GM19467 (cell line): ENCODE data around the gene NME4.
"Not testable (repeated sequence)": the region's sequence is repeated elsewhere in the genome, so short reads cannot be mapped to it uniquely, and the experiment has no call there.

Experiments used
- ATAC-seq: cut with Tn5 transposase; IDR thresholded peaks from one replicate; pipeline ENCODE4 v1.9.1; 2021; ENCODE audit warnings: mild to moderate bottlenecking, moderate library complexity; ENCODE audit not compliant: unreplicated experiment

NME4 gene

DNA sequence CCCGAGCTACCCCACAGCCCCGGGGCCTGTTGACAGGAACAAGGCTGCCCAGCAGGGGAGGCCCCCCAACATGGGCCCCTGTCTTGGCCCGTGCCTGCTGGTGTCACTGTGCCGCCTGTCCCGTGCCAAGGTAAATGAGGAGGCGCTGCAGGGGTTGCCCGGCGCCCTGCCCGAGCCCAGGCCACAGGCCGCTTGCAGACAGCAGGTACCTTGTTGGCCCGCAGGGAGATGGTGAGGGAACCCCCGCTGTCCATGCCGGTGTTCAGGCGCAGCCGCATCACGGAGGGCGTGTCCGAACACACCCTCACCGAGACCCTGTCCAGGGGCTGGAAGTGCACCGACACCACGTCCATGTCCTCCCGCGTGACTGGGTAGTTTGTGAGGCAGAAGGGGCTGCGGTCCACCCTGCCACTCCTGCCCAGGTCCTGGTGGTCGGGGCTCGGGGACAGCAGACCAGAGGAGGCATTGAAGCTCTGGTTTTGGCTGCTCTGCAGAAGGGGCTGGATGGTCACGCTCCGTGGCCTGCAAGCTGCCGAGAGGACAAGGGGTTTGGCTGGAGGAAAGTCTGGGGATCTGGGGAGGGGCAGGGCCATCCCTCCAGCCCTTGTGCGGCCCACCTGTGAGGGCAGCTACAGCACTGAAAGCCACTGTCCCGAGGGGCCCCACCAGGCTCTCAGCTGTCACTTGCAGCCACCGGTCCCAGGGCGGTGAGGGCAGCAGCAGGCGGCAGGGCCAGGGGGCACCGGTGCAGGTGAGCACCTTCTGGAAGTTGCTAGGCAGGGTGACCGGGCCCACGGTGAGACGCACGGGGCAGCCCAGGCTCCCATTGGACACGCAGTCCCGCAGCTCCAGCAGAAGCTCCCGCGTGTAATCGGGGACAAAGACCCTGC is 20.8 kb upstream of the NME4 start:
- ATAC-seq: no peak

GRCh38 chr16:376817-377418 is 20.1 kb upstream of the NME4 start:
- ATAC-seq: no peak

DNA sequence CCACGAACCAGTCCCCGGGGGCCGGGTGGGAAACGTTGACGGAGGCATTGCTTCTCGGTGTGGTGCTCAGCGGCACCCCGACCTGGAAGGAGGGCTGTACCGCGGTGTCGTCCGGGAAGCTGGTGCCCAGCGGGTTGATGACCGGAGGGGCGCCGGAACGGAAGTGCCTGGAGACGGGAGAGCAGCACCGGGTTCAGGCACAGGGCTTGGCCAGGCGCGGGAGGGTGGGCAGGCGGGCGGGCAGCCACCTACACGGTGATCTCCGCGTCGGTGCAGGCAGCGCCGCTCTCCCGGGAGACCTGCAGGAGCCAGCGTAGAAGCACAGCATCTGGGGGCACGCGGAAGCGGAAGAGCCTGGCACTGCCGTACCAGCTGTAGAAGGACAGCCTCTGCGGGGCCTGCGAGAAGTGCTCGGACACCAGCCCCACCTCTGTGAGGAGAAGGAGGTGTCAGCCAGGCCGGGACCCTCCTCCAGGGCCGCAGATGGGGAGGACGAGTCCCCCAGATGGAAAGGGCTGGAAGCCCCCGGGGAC is 19.5 kb upstream of the NME4 start:
- ATAC-seq: no peak

DNA sequence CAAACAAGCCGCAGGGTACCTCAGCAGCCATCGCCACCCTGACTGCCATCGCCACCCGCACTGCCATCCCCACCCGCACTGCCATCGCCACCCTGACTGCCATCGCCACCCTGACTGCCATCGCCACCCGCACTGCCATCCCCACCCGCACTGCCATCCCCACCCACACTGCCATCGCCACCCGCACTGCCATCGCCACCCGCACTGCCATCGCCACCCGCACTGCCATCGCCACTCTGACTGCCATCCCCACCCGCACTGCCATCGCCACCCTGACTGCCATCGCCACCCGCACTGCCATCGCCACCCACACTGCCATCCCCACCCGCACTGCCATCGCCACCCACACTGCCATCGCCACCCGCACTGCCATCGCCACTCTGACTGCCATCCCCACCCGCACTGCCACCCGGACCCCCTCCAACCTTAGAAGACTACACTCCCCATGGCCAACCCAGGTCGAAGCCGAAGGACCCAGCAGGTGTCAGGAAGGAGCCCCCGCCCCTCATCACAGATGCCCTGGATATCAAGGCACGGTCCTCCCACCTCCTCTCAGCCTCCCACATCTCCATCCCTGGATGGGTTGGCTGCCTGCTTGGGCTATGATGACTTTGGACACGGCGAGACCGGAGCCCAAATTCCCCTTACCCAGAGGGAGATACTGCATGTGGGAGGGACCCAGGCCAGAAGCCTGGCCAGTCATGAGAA is 18.7 kb upstream of the NME4 start:
- not testable (repeated sequence) for ATAC-seq

- ATAC-seq: no peak
These were observed 18.2 kb upstream of the NME4 start for GRCh38 chr16:378821-379182.

DNA sequence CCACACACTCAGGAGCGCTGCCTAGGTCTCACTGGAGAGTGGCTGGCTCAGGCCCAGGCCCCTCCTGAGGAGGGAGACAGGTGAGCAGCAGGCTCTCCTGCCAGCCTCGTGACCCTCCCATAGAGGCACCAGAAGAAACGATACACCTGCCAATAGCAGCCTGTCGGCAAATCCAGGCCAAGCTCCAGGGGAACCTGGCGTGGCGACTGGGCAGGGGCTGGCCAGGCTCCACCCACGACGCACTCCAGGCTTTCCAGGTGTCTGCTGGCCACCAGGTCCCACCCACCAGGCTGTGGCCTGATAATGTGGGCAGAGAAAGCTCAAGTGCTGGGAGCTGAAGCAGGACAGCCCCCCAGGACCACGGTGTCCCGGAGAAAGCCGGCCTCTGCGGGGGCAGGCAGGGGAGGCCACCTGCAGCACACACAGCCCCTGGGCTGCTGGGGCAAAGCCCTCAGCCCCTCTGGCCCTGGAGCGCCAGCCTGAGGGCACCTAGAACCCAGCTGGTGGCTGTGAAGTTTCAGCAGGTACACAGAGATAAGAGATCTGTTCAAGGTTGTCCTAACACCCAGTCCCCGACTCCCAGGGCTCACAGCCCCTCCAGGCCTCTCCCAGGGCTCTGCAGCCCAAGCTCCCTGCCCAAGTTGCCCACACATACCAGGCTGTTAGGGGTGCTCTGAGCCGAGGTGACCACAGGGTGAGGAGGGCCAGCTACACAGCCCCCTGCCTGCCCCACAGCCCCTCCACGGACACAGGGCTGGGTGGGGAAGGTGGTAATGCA is 17.6 kb upstream of the NME4 start:
- no peak for ATAC-seq

GRCh38 chr16:379961-380761 is 16.8 kb upstream of the NME4 start:
- no peak for ATAC-seq

DNA sequence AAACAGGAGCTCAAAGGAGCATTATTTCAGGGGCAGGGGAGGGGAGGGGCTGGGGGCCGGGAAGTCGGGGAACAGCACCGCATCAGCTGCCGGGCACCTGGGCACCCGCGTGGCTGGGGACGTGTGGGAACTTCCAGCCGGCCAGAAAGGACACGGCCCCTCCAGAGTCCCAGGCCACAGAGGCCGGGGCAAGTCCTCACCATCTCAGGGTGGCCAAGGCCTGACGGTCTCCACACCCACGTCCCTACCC is 16.3 kb upstream of the NME4 start:
- no peak for ATAC-seq

DNA sequence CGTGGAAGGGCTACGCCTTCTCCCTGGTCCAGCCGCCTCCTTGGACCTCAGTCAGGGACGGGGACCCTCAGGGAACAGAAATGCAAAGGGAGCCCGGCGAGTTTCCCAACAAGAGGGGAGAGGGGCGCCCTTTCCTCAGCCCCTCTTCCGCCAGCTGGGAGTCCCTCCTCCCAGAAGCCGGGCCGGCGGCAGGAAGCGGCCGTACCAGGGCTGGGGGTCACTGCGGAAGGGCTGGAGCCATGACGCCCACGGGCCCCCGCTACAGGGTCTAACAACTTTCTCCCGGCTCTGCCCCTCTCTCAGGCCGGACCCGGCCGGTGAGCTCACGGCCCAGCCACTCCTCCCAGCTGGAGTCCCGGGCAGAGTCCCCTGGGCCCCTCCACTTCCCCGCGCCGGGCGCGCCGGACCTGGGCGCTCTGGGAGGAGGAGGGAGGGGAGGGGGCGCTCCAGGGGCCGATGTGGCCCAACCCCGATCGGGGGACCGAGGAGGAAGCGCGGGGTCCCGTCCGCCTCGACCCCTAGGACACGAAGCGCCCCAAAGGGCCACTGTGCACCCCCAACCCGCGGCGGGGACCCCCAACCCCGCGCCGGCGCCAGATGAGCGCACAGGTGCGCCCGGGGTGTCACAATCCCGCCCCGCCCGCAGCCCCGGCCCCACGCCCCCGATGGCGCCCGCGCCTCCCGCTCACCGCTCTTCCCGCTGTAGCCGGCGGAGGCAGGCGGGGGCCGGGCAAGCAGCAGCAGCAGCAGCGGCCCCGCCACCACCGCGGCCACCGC is 15.8 kb upstream of the NME4 start:
- ATAC-seq: peak; percentile 4

- peak; percentile 50 for ATAC-seq
These were observed 14.9 kb upstream of the NME4 start, which contains the start of gene PGAP6 for GRCh38 chr16:381789-382717. Gene PGAP6 (minus strand): TSS chr16:381978. CDS start chr16:381821, 157 bp downstream.

DNA sequence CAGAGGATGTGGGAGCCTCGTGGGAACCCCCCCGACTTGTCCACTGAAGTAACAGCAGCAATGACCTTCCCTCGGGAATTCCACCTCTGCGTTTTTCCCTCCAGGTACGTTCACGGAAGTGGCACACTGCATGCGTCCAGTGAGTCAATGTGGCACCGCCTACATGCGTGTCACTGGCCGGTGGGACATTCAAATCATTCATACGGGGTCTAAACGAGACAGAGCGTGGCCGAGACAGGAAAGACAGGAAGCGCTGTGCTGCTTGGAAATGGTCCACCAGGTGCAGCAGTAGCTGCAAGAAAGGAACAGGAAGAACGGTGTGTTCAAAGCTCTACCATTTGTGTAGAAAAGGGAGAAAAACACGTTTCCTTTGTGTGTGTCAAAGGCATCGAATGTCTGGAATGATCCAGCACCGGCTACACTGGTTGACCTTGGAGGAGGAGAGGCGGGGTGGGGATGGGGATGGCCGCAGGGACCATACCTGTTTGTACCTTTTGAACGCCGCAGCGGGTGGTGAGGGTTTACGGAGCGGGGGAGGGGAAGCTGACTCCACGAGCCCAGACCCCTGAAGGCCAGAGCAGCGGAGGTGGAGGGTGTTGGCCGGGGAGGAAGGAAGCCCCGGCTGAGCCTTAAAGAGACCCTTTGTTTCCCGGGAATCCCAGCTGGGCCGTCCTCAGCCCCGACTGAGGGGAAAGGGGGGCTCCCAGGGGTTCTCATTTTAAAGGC is 13.5 kb upstream of the NME4 start:
- no peak for ATAC-seq

DNA sequence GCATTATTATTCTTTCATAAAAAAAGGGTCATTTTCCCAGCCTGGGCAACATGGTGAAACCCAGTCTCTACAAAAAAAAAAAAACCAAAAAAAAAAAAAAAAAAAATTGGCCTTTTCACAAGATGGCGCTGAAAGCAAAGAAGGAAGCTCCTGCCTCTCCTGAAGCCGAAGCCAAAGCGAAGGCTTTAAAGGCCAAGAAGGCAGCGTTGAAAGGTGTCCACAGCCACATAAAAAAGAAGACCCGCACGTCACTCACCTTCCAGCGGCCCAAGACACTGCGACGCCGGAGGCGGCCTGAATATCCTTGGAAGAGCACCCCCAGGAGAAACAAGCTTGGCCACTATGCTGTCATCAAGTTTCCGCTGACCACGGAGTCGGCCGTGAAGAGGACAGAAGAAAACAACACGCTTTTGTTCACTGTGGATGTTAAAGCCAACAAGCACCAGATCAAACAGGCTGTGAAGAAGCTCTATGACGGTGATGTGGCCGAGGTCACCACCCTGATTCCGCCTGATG is 10.3 kb upstream of the NME4 start:
- no peak for ATAC-seq

- not testable (repeated sequence) for ATAC-seq
These were observed 9.0 kb upstream of the NME4 start for GRCh38 chr16:387761-388666.

GRCh38 chr16:389352-389751 is 7.6 kb upstream of the NME4 start:
- no peak for ATAC-seq

- ATAC-seq: no peak
These were observed 5.1 kb upstream of the NME4 start for GRCh38 chr16:391885-392335.

- ATAC-seq: no peak
These were observed 4.5 kb upstream of the NME4 start for GRCh38 chr16:392450-393030.
